WTC11 (cell line): ENCODE measurements around the gene OVOL2. TPM values are rescaled to one million over a fixed set of nuclear protein-coding genes. Genes with fewer than 3 reads are reported as not detected.

Experiments
- ATAC-seq: fragments of 200-7000 bp; cut with Tn5 transposase; 2 replicates; pipeline ENCODE4 v1.10.0; 2021; ENCODE audit warnings: mild to moderate bottlenecking, moderate library complexity
- CTCF ChIA-PET: fragments of 300-600 bp; sonication (Branson Sonifier 250); formaldehyde crosslinking; loops from one replicate; lab custom pipeline; 2021; ENCODE audit warnings: antibody characterized with exemption; lab: Charles Lee
- POLR2A ChIA-PET: fragments of 350-600 bp; sonication (Branson Sonifier 250); formaldehyde crosslinking; loops from one replicate; lab custom pipeline; 2021; ENCODE audit warnings: antibody characterized with exemption; lab: Charles Lee
- DNase-seq: peaks from one replicate; pipeline ENCODE4 v3.0.0; 2021; ENCODE audit warnings: low spot score
- H3K27ac Mint-ChIP-seq: 2 replicates; pipeline ENCODE4 v1.8.0; 2021; ENCODE audit warnings: mixed read lengths
- H3K27me3 Mint-ChIP-seq: 2 replicates; pipeline ENCODE4 v1.8.0; 2021; ENCODE audit warnings: low read depth, mild to moderate bottlenecking, moderate library complexity, mixed read lengths
- H3K36me3 Mint-ChIP-seq: 2 replicates; pipeline ENCODE4 v1.8.0; 2021; ENCODE audit warnings: mixed read lengths
- H3K4me1 Mint-ChIP-seq: 2 replicates; pipeline ENCODE4 v1.8.0; 2022; ENCODE audit warnings: mixed read lengths
- H3K4me3 Mint-ChIP-seq: 2 replicates; pipeline ENCODE4 v1.8.0; 2021; ENCODE audit warnings: mild to moderate bottlenecking, moderate library complexity, mixed read lengths
- H3K9me3 Mint-ChIP-seq: 2 replicates; pipeline ENCODE4 v1.8.0; 2021; ENCODE audit warnings: mixed read lengths
- CBFB ChIP-seq: sonication (generic); formaldehyde crosslinking; IDR thresholded peaks from 2 replicates; pipeline ENCODE4 v1.8.1; 2022; ENCODE audit warnings: mild to moderate bottlenecking, low read depth, missing genetic modification reagents
- ESRRA ChIP-seq: sonication (generic); formaldehyde crosslinking; IDR thresholded peaks from 2 replicates; pipeline ENCODE4 v1.8.1; 2022; ENCODE audit warnings: mild to moderate bottlenecking, missing genetic modification reagents, borderline replicate concordance
- FOXJ3 ChIP-seq: sonication (generic); formaldehyde crosslinking; IDR thresholded peaks from 2 replicates; pipeline ENCODE4 v1.9.0; 2021; ENCODE audit warnings: missing genetic modification reagents, mild to moderate bottlenecking, borderline replicate concordance
- JUN ChIP-seq: sonication (generic); formaldehyde crosslinking; IDR thresholded peaks from 2 replicates; pipeline ENCODE4 v1.8.0; 2023; ENCODE audit warnings: mild to moderate bottlenecking, missing genetic modification reagents
- KAT7 ChIP-seq: sonication (generic); formaldehyde crosslinking; IDR thresholded peaks from 2 replicates; pipeline ENCODE4 v1.8.1; 2023; ENCODE audit warnings: missing genetic modification reagents, mild to moderate bottlenecking, borderline replicate concordance
- MXD4 ChIP-seq: fragments of 250-450 bp; sonication (Bioruptor Pico); IDR thresholded peaks from 2 replicates; pipeline ENCODE4 v1.8.0; 2021; ENCODE audit warnings: mild to moderate bottlenecking, moderate library complexity, borderline replicate concordance
- MYBL2 ChIP-seq: sonication (generic); formaldehyde crosslinking; IDR thresholded peaks from 2 replicates; pipeline ENCODE4 v1.8.1; 2023; ENCODE audit warnings: mild to moderate bottlenecking, moderate library complexity, missing genetic modification reagents
- NR1H2 ChIP-seq: sonication (generic); formaldehyde crosslinking; IDR thresholded peaks from 2 replicates; pipeline ENCODE4 v1.9.0; 2021; ENCODE audit warnings: mild to moderate bottlenecking, moderate library complexity, missing genetic modification reagents
- RORB ChIP-seq: fragments of 250-450 bp; sonication (Bioruptor Pico); IDR thresholded peaks from 2 replicates; pipeline ENCODE4 v1.9.0; 2021; ENCODE audit warnings: mild to moderate bottlenecking
- ZNF121 ChIP-seq: sonication (generic); formaldehyde crosslinking; IDR thresholded peaks from 2 replicates; pipeline ENCODE4 v1.8.0; 2023; ENCODE audit warnings: missing genetic modification reagents
- ZNF396 ChIP-seq: fragments of 250-450 bp; sonication (Bioruptor Pico); IDR thresholded peaks from 2 replicates; pipeline ENCODE4 v1.8.0; 2021; ENCODE audit warnings: mild to moderate bottlenecking, moderate library complexity, borderline replicate concordance
- ZNF423 ChIP-seq: fragments of 250-450 bp; sonication (Bioruptor Pico); IDR thresholded peaks from 2 replicates; pipeline ENCODE4 v2.1.2; 2022; ENCODE audit warnings: mild to moderate bottlenecking, moderate library complexity
- total RNA-seq: library from RNA; stranded (reverse); gene quantifications from 3 replicates; pipeline ENCODE4 v1.2.3, GENCODE V29; 2021
- TF ChIP-seq, protein P1 (sequence below): sonication (generic); formaldehyde crosslinking; IDR thresholded peaks from 2 replicates; pipeline ENCODE4 v1.8.0; 2022; ENCODE audit warnings: missing genetic modification reagents
- TF ChIP-seq, protein P2 (sequence below): sonication (generic); formaldehyde crosslinking; IDR thresholded peaks from 2 replicates; pipeline ENCODE4 v1.8.1; 2023; ENCODE audit warnings: mild to moderate bottlenecking, moderate library complexity, missing genetic modification reagents
- TF ChIP-seq, protein P3 (sequence below): fragments of 250-450 bp; sonication (Bioruptor Pico); IDR thresholded peaks from 2 replicates; pipeline ENCODE4 v1.9.0; 2021; ENCODE audit warnings: mild to moderate bottlenecking
- TF ChIP-seq, protein P4 (sequence below): fragments of 200-600 bp; IDR thresholded peaks from 2 replicates; pipeline ENCODE4 v1.8.0; 2022; ENCODE audit warnings: antibody characterized with exemption
- TF ChIP-seq, protein P5 (sequence below): fragments of 250-450 bp; sonication (Bioruptor Pico); IDR thresholded peaks from 2 replicates; pipeline ENCODE4 v1.9.0; 2021; ENCODE audit warnings: mild to moderate bottlenecking

Gene OVOL2
- total RNA-seq, 1 experiment from 2014 or later = 9.8 TPM

DNA sequence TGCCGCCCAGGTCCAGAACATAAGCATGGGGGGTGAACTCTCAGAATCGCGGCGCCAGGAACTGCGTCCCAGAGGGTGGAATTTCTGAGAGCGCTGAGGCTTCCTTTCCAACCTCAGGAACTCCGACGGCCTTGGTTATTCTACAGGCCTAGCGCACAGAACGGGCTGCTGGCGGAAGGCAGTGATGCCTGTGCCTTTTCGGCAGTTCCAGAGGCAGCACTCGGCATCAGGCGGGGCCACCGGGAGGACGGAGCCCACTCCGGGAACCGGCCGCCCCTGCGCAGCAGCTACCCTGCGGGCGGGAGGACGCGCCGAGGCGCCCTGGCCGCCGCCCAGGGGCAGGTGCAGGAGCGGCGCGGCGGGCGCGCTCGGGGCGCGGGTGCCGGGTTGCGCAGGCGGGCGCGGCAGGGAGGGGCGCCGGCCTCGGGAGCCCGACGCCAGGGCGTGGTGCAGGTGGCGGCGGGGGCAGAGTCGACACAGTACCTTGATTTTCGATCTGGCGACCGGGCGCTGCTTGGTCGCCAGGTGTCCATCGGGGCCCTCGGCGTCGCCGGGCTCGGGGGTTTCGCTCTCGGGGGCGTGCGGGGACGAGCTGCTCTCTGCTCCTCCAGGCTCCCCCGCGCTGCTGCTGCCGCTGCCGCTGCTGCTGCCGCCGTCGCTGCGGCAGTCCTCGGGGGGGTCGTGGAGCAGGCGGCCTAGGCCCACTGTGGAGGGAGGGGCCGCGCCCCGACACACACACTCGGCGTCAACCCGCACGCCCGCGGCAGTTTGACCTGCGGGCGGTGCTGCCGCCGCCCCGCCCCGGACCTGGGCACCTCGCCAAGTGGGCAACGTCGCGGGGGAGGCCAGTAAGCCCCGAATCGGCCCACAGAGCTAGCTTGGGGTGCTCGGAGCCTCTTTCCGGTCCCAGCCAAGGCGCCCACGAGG, 1.3 kb downstream of the OVOL2 start (continued):
- TF ChIP-seq, protein P1, sequence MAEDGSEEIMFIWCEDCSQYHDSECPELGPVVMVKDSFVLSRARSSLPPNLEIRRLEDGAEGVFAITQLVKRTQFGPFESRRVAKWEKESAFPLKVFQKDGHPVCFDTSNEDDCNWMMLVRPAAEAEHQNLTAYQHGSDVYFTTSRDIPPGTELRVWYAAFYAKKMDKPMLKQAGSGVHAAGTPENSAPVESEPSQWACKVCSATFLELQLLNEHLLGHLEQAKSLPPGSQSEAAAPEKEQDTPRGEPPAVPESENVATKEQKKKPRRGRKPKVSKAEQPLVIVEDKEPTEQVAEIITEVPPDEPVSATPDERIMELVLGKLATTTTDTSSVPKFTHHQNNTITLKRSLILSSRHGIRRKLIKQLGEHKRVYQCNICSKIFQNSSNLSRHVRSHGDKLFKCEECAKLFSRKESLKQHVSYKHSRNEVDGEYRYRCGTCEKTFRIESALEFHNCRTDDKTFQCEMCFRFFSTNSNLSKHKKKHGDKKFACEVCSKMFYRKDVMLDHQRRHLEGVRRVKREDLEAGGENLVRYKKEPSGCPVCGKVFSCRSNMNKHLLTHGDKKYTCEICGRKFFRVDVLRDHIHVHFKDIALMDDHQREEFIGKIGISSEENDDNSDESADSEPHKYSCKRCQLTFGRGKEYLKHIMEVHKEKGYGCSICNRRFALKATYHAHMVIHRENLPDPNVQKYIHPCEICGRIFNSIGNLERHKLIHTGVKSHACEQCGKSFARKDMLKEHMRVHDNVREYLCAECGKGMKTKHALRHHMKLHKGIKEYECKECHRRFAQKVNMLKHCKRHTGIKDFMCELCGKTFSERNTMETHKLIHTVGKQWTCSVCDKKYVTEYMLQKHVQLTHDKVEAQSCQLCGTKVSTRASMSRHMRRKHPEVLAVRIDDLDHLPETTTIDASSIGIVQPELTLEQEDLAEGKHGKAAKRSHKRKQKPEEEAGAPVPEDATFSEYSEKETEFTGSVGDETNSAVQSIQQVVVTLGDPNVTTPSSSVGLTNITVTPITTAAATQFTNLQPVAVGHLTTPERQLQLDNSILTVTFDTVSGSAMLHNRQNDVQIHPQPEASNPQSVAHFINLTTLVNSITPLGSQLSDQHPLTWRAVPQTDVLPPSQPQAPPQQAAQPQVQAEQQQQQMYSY = no peak
- TF ChIP-seq MXD4 (CRISPR knock-in tag) (no peak), JUN (CRISPR knock-in tag) (0 out of 2 replicates have a peak, but pooled peaks have one; percentile 34), CBFB (CRISPR knock-in tag) (peak; percentile 15; the same call in 1 of the 2 replicates), ESRRA (no peak)
- TF ChIP-seq, protein P2, sequence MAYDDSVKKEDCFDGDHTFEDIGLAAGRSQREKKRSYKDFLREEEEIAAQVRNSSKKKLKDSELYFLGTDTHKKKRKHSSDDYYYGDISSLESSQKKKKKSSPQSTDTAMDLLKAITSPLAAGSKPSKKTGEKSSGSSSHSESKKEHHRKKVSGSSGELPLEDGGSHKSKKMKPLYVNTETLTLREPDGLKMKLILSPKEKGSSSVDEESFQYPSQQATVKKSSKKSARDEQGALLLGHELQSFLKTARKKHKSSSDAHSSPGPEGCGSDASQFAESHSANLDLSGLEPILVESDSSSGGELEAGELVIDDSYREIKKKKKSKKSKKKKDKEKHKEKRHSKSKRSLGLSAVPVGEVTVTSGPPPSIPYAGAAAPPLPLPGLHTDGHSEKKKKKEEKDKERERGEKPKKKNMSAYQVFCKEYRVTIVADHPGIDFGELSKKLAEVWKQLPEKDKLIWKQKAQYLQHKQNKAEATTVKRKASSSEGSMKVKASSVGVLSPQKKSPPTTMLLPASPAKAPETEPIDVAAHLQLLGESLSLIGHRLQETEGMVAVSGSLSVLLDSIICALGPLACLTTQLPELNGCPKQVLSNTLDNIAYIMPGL = peak; percentile 55; the same call in 1 of the 2 replicates

DNA sequence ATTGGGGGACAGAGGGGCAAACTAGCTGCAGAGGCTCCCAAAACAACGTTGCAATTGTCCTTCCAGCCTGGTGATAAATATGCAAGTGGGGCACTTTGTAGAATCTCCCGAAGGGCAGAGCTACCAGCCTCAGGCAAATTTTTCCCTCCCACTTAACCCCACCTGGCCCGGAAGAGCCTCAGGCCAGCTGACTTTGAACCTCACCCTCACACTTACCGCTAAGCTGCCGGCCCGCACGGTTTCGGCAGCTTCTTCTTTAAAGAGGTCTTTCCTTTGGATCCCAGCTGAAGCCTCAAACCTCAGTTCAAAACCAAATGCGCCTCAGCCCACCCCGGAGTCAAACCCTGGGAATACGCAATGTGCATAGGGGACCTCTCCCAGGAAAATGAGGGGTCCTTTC, 2.5 kb downstream of the OVOL2 start:
- Mint-ChIP-seq H3K4me1 (peaks cover 29% of the 10 kb centered on the region), H3K27ac (no peak overlapping the region; the same call in 1 of the 2 replicates), H3K9me3 (no peaks in the 10 kb centered on the region), H3K4me3 (peak overlapping the region; percentile 72), H3K27me3 (peaks cover 31% of the 10 kb centered on the region), H3K36me3 (no peaks in the 10 kb centered on the region)
- DNase-seq = peak; percentile 19
- TF ChIP-seq MYBL2 (CRISPR knock-in tag) (no peak), NR1H2 (CRISPR knock-in tag) (no peak)
- POLR2A ChIA-PET = interaction anchor here (0.5 to 0.6 kb wide), 2 partner anchors 82 to 99 kb away, joined by 3 read pairs; partner anchors contain the start of genes KAT14 and PET117
- CTCF ChIA-PET = no interaction called here
- ATAC-seq = peak; percentile 6

DNA sequence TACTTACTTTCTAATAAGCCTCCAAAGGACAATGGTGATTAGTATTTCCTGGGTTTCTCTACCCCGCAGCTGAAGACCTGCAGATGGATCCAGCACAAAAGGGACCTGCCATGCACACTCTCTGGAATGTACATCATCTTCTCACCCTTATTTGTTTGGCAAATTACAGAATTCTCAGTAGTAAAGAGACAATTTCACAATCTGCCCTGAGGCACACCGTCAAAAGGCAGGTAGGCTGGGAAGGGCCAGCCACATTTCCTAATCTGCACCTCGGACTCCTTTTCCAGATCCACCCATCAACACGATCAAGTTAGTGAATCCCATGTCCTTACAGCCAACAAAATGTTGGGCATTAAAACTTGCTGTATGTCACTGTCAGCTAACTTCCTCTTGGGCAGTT, 4.9 kb downstream of the OVOL2 start:
- ChIA-PET CTCF (interaction anchor here (1.3 kb wide), 1 partner anchor 138 kb away, joined by 4 read pairs; no protein-coding TSS in a partner anchor), POLR2A (interaction anchor here (0.6 to 0.7 kb wide), 2 partner anchors 15 to 62 kb away, joined by 3 read pairs; no protein-coding TSS in a partner anchor)
- Mint-ChIP-seq H3K4me1 (peaks cover 15% of the 10 kb centered on the region), H3K4me3 (no peak overlapping the region), H3K27ac (no peak overlapping the region), H3K9me3 (no peaks in the 10 kb centered on the region), H3K36me3 (no peaks in the 10 kb centered on the region), H3K27me3 (peaks cover 16% of the 10 kb centered on the region)
- no peak for ATAC-seq
- DNase-seq = no peak
- TF ChIP-seq RORB (CRISPR knock-in tag) (no peak), ZNF121 (CRISPR knock-in tag) (no peak), ZNF396 (CRISPR knock-in tag) (no peak), KAT7 (CRISPR knock-in tag) (no peak), MYBL2 (CRISPR knock-in tag) (no peak), ZNF423 (CRISPR knock-in tag) (no peak), MXD4 (CRISPR knock-in tag) (no peak), ESRRA (no peak), FOXJ3 (CRISPR knock-in tag) (no peak)
- TF ChIP-seq, protein P3, sequence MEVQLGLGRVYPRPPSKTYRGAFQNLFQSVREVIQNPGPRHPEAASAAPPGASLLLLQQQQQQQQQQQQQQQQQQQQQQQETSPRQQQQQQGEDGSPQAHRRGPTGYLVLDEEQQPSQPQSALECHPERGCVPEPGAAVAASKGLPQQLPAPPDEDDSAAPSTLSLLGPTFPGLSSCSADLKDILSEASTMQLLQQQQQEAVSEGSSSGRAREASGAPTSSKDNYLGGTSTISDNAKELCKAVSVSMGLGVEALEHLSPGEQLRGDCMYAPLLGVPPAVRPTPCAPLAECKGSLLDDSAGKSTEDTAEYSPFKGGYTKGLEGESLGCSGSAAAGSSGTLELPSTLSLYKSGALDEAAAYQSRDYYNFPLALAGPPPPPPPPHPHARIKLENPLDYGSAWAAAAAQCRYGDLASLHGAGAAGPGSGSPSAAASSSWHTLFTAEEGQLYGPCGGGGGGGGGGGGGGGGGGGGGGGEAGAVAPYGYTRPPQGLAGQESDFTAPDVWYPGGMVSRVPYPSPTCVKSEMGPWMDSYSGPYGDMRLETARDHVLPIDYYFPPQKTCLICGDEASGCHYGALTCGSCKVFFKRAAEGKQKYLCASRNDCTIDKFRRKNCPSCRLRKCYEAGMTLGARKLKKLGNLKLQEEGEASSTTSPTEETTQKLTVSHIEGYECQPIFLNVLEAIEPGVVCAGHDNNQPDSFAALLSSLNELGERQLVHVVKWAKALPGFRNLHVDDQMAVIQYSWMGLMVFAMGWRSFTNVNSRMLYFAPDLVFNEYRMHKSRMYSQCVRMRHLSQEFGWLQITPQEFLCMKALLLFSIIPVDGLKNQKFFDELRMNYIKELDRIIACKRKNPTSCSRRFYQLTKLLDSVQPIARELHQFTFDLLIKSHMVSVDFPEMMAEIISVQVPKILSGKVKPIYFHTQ (CRISPR knock-in tag) = no peak
- TF ChIP-seq, protein P4, sequence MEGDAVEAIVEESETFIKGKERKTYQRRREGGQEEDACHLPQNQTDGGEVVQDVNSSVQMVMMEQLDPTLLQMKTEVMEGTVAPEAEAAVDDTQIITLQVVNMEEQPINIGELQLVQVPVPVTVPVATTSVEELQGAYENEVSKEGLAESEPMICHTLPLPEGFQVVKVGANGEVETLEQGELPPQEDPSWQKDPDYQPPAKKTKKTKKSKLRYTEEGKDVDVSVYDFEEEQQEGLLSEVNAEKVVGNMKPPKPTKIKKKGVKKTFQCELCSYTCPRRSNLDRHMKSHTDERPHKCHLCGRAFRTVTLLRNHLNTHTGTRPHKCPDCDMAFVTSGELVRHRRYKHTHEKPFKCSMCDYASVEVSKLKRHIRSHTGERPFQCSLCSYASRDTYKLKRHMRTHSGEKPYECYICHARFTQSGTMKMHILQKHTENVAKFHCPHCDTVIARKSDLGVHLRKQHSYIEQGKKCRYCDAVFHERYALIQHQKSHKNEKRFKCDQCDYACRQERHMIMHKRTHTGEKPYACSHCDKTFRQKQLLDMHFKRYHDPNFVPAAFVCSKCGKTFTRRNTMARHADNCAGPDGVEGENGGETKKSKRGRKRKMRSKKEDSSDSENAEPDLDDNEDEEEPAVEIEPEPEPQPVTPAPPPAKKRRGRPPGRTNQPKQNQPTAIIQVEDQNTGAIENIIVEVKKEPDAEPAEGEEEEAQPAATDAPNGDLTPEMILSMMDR = no peak
- TF ChIP-seq, protein P5, sequence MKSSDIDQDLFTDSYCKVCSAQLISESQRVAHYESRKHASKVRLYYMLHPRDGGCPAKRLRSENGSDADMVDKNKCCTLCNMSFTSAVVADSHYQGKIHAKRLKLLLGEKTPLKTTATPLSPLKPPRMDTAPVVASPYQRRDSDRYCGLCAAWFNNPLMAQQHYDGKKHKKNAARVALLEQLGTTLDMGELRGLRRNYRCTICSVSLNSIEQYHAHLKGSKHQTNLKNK (CRISPR knock-in tag) = no peak
